Neutrophil (primary cell): ENCODE measurements around the gene AQP1.
A peak's percentile ranks its signal among the peaks of the same experiment; 100 is the strongest.

Source experiments
- H3K27ac ChIP-seq: fragments of 200-600 bp; sonication (generic); 2 replicates; pipeline ENCODE4 v1.5.1; 2016; ENCODE audit warnings: mild to moderate bottlenecking, moderate library complexity
- H3K27me3 ChIP-seq: fragments of 200-600 bp; sonication (generic); 2 replicates; pipeline ENCODE4 v1.6.0; 2016; ENCODE audit warnings: mild to moderate bottlenecking
- H3K36me3 ChIP-seq: fragments of 200-600 bp; sonication (generic); 2 replicates; pipeline ENCODE4 v1.5.1; 2017
- H3K4me1 ChIP-seq, 2 experiments: fragments of 200-600 bp in 1 of 2; sonication (generic) in 1 of 2; 1 replicate in 1 of 2; 2 replicates in 1 of 2; pipeline versions ENCODE4 v1.5.1 to v1.6.1; 2013 to 2016; ENCODE audit warnings: low read depth in 1 of 2, low read length in 1 of 2, mild to moderate bottlenecking in 1 of 2, moderate library complexity in 1 of 2; ENCODE audit not compliant: control insufficient read depth in 1 of 2, insufficient read depth in 1 of 2
- H3K4me3 ChIP-seq, 2 experiments: fragments of 200-600 bp in 1 of 2; sonication (generic) in 1 of 2; 1 replicate in 1 of 2; 2 replicates in 1 of 2; pipeline ENCODE4 v1.5.1; 2013 to 2016; ENCODE audit warnings: low read depth in 1 of 2, low read length in 1 of 2, mild to moderate bottlenecking in 1 of 2, moderate library complexity in 1 of 2
- H3K9me3 ChIP-seq: fragments of 200-600 bp; sonication (generic); 2 replicates; pipeline ENCODE4 v1.5.1; 2016
- TF ChIP-seq, protein P1 (sequence below): fragments of 200-600 bp; sonication (generic); IDR thresholded peaks from 2 replicates; pipeline ENCODE4 v1.5.1; 2016; ENCODE audit warnings: antibody characterized with exemption

The AQP1 gene

DNA sequence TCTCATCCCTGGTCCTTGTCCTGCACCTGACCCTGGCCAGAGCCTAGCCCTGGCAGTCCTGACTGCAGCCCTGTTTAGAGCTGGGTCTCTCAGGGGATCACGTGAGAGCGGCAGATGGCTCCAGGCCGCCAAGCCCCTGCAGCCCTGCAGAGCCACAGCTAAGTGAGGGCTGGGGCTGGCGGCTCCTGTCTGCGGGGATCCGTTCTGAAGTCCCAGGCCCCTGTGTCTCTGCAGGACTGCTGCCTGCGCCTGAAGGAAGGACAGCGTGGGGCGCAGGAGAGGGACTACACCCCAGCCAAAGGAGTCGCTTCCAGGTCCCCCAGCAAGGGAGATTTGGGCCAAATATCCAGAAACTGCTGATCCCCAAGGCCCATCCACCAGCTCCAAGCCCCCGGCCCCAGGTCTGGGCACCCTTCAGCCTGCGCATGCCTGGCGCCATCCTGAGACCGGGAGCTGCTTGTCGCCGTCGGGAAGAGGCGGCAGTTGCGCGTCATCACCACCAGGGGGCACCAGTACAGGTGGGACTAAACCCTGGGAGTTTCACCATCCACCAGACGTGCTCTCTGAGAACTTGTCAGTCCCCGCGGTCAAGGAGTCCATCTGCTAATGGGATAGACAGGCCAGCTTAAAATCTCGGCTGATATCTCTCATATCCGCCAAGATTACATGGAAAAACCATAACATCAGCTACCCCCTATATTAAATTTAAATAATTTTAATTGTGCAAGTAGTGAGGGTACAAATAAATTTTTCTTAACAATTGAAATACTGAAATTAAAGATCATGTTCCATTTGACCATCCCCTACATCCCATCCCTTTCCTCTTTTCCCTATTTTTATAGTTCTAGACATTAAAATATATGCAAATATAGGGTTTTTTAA is 27.0 kb downstream of the AQP1 start:
- peaks cover 71% of the 10 kb centered on the region for H3K27me3 ChIP-seq
- no peaks in the 10 kb centered on the region for H3K9me3 ChIP-seq
- H3K4me1 ChIP-seq, result no peaks in the 10 kb centered on the region
- TF ChIP-seq, protein P1, sequence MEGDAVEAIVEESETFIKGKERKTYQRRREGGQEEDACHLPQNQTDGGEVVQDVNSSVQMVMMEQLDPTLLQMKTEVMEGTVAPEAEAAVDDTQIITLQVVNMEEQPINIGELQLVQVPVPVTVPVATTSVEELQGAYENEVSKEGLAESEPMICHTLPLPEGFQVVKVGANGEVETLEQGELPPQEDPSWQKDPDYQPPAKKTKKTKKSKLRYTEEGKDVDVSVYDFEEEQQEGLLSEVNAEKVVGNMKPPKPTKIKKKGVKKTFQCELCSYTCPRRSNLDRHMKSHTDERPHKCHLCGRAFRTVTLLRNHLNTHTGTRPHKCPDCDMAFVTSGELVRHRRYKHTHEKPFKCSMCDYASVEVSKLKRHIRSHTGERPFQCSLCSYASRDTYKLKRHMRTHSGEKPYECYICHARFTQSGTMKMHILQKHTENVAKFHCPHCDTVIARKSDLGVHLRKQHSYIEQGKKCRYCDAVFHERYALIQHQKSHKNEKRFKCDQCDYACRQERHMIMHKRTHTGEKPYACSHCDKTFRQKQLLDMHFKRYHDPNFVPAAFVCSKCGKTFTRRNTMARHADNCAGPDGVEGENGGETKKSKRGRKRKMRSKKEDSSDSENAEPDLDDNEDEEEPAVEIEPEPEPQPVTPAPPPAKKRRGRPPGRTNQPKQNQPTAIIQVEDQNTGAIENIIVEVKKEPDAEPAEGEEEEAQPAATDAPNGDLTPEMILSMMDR, result peak; percentile 87
- H3K27ac ChIP-seq, result no peak overlapping the region
- H3K36me3 ChIP-seq, result no peaks in the 10 kb centered on the region
- no peak overlapping the region for H3K4me3 ChIP-seq

DNA sequence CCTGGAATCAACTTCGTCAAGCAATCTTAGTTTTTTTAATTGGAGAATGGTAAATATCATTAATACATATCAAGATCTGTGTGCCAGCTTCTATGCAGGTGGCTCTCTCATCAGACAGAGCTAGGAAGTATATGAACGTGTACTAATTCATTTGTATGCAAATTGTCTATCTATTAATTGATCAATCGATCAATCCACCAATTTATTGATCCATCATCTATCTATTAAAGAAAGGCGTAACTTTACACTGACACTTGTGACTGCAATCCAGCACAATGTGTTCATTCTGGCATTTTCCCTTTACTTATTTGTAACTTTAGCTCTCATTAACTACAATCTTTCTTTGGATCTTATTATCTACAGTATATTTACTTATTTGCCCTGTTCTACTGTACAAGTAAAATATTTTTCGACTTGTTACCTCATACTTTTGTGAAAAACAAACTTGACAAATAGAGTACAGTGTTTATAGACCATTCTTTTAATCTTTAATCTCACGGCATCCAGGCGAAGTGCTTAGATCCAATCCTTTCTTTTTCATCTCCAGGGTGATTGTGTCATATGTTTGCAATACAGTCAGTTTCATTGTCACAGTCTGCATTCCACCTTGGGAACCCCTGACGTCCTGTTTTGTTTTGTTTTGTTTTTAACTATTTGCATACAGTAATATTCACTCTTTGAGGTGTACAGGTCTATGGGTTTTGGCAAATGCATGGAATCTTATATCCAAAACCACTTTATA is 30.1 kb downstream of the AQP1 start:
- no peaks in the 10 kb centered on the region for H3K36me3 ChIP-seq
- TF ChIP-seq, protein P1, result no peak
- H3K27me3 ChIP-seq, result peaks cover 70% of the 10 kb centered on the region
- H3K4me1 ChIP-seq, result no peaks in the 10 kb centered on the region
- H3K27ac ChIP-seq, result no peak overlapping the region
- H3K9me3 ChIP-seq, result no peaks in the 10 kb centered on the region
- no peak overlapping the region for H3K4me3 ChIP-seq

DNA sequence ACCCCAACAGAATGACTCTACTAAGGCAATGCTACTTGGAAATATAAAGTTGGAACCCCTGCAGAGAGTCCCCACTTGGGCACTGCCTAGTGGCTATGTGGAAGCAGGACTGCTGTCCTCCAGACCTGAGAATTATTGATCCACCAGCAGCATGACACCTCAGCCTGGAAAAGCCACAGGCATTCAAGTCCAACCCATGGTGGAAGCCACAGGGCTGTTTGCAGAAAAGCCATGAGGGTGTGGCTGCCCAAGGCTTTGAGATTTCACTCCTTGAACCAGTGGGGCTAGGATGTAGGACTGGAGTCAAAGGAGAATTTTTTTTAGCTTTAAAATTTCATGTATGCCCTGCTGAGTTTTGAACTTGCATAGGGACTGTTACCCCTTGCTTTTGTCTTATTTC is 38.5 kb downstream of the AQP1 start:
- Histone ChIP-seq H3K27ac (no peak overlapping the region), H3K4me3 (no peak overlapping the region), H3K36me3 (no peaks in the 10 kb centered on the region), H3K4me1 (no peaks in the 10 kb centered on the region), H3K27me3 (peaks cover 3% of the 10 kb centered on the region), H3K9me3 (no peaks in the 10 kb centered on the region)
- TF ChIP-seq, protein P1, result no peak

DNA sequence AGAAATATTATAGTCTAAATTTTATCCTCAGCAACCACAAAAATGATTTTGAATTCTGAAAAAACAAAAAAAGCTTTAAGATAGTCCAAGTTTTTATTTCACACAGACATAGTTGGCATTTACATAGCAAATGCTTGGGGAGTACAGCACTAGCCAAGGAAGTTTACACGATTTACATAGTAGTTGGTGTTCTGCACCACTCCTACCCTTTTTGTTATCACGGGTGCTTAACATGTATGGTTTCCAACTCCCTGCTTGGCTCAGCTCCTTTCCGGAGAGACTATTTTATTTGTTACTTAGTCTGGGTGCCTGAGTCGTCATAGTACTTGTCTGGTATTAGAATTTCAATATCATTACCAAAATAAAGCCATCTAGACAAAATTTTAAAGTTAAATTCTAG is 43.3 kb downstream of the AQP1 start:
- no peak overlapping the region for H3K27ac ChIP-seq
- no peaks in the 10 kb centered on the region for H3K4me1 ChIP-seq
- H3K4me3 ChIP-seq, result no peak overlapping the region
- no peaks in the 10 kb centered on the region for H3K36me3 ChIP-seq
- no peaks in the 10 kb centered on the region for H3K9me3 ChIP-seq
- H3K27me3 ChIP-seq, result no peaks in the 10 kb centered on the region
- TF ChIP-seq, protein P1, result no peak

DNA sequence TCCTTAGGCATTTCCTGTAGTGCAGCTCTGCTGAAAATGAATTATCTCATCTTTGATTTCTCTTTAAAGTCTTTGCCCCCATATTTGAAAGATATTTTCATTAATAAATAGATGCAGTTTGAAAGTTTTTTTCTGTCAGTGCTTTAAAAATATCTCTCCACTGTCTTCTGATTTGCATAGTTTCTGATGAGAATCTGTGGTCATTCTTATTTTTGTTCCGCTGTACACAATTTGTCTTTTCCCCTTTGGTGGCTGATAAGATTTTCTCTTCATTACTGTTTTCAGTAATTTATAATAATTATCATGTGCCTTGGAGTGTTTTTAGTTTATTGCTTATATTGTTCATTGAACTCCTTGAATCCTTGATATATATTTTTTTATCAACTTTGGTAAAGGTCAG is 45.1 kb downstream of the AQP1 start:
- Histone ChIP-seq H3K9me3 (no peaks in the 10 kb centered on the region), H3K27me3 (no peaks in the 10 kb centered on the region), H3K36me3 (no peaks in the 10 kb centered on the region), H3K27ac (no peak overlapping the region), H3K4me1 (no peaks in the 10 kb centered on the region), H3K4me3 (no peak overlapping the region)
- TF ChIP-seq, protein P1, result no peak
